GM23338 (cell line): ENCODE results near the gene CASR.

ENCODE experiments used
- CTCF ChIP-seq, 2 experiments: fragments of 200-600 bp in 1 of 2; sonication (generic) in 1 of 2; conservative IDR thresholded peaks; 2 replicates each; pipeline versions ENCODE4 v1.5.1 to v1.6.1; 2016 to 2017; ENCODE audit warnings: antibody characterized with exemption in 2 of 2, low read depth in 2 of 2, mild to moderate bottlenecking in 2 of 2, moderate library complexity in 1 of 2
- EZH2 ChIP-seq: fragments of 200-600 bp; sonication (generic); IDR thresholded peaks from one replicate; pipeline ENCODE4 v1.8.0; 2017; ENCODE audit warnings: antibody characterized with exemption, mild to moderate bottlenecking, low read depth; ENCODE audit not compliant: unreplicated experiment
- EZH2phosphoT487 ChIP-seq: fragments of 200-600 bp; sonication (generic); IDR thresholded peaks from one replicate; pipeline ENCODE4 v1.8.1; 2018; ENCODE audit warnings: antibody characterized with exemption; ENCODE audit not compliant: unreplicated experiment
- REST ChIP-seq: IDR thresholded peaks from one replicate; pipeline ENCODE4 v1.6.1; 2018; ENCODE audit warnings: antibody characterized with exemption; ENCODE audit not compliant: unreplicated experiment

GRCh38 chr3:122260206-122260605 is 76.7 kb downstream of the CASR start:
- TF ChIP-seq EZH2, result no peak
- TF ChIP-seq CTCF (conservative IDR thresholded peaks at IDR 0.05; ENCODE audit: low read depth in 2 of 2), result no peak
- TF ChIP-seq EZH2phosphoT487, result no peak
- no peak for TF ChIP-seq REST
